H1 (cell line): ENCODE data around the gene RIMBP2. TPM values are rescaled to one million over a fixed set of nuclear protein-coding genes. Genes with fewer than 3 reads are reported as not detected.

Experiments
- CTCF ChIA-PET: fragments of 300-600 bp; sonication (Branson Sonifier 250); formaldehyde crosslinking; loops from one replicate; lab custom pipeline; 2021; ENCODE audit not compliant: partially characterized antibody; lab: Charles Lee
- POLR2A ChIA-PET: fragments of 300-600 bp; sonication (Branson Sonifier 250); formaldehyde crosslinking; loops from one replicate; lab custom pipeline; 2021; ENCODE audit warnings: inconsistent platforms; ENCODE audit not compliant: partially characterized antibody; lab: Charles Lee
- DNase-seq, 2 experiments: peaks; one replicate each; pipeline versions ENCODE4 v3.0.0 to v3.0.0-alpha.2; 2010 to 2022; ENCODE audit warnings: low spot score in 2 of 2, low read depth in 1 of 2, mixed read lengths in 1 of 2
- FAIRE-seq: peaks from 2 replicates; lab custom pipeline; 2011; peaks lifted over from hg19 to GRCh38; lab: Jason Lieb, UNC
- H2AFZ ChIP-seq: 2 replicates; pipeline ENCODE4 v1.8.1; 2012; ENCODE audit warnings: low read length, inconsistent platforms
- H2AK5ac ChIP-seq: 2 replicates; pipeline ENCODE4 v1.6.1; 2013; ENCODE audit warnings: low read depth, low read length
- H2BK120ac ChIP-seq: replicated peaks from 2 replicates; pipeline ENCODE3; 2013; ENCODE audit warnings: low read depth, low read length, inconsistent platforms
- H2BK12ac ChIP-seq: 2 replicates; pipeline ENCODE4 v1.6.1; 2013; ENCODE audit warnings: low read depth, low read length
- H2BK15ac ChIP-seq: 2 replicates; pipeline ENCODE4 v1.6.1; 2013; ENCODE audit warnings: low read length
- H2BK20ac ChIP-seq: 2 replicates; pipeline ENCODE4 v1.6.1; 2013; ENCODE audit warnings: low read length
- H2BK5ac ChIP-seq: 2 replicates; pipeline ENCODE4 v1.6.1; 2013; ENCODE audit warnings: low read depth, low read length
- H3K14ac ChIP-seq: 2 replicates; pipeline ENCODE4 v1.6.1; 2013; ENCODE audit warnings: inconsistent platforms; ENCODE audit not compliant: insufficient read length
- H3K18ac ChIP-seq: 2 replicates; pipeline ENCODE4 v1.6.1; 2013; ENCODE audit warnings: low read length; ENCODE audit errors: extremely low read depth
- H3K23ac ChIP-seq: 2 replicates; pipeline ENCODE4 v1.6.1; 2013; ENCODE audit warnings: inconsistent platforms; ENCODE audit not compliant: insufficient read length
- H3K23me2 ChIP-seq: 2 replicates; pipeline ENCODE4 v1.6.1; 2013; ENCODE audit warnings: low read depth, low read length
- H3K27ac ChIP-seq: 2 replicates; pipeline ENCODE4 v1.6.1; 2011; ENCODE audit warnings: low read depth, low read length, inconsistent platforms
- H3K27me3 ChIP-seq, 4 experiments: replicated peaks in 1 of 4; 1 replicate in 1 of 4; 2 replicates in 3 of 4; pipeline versions ENCODE4 v1.6.1 to v1.8.1; 2011 to 2013; ENCODE audit warnings: low read length in 3 of 4, mild to moderate bottlenecking in 3 of 4, inconsistent platforms in 2 of 4, mixed read lengths in 2 of 4, moderate library complexity in 1 of 4; ENCODE audit not compliant: control insufficient read depth in 3 of 4, insufficient read depth in 3 of 4; ENCODE audit errors: extremely low read depth in 1 of 4
- H3K36me3 ChIP-seq, 4 experiments: 2 replicates each; pipeline versions ENCODE4 v1.6.1 to v1.8.1; 2011 to 2013; ENCODE audit warnings: mild to moderate bottlenecking in 4 of 4, low read length in 3 of 4, moderate library complexity in 2 of 4, control low read depth in 1 of 4, inconsistent platforms in 1 of 4; ENCODE audit not compliant: insufficient read depth in 4 of 4, control insufficient read depth in 2 of 4
- H3K4ac ChIP-seq: replicated peaks from 2 replicates; pipeline ENCODE3; 2013; ENCODE audit warnings: low read length, low read depth, mixed read lengths, inconsistent platforms; ENCODE audit not compliant: insufficient read length
- H3K4me1 ChIP-seq, 4 experiments: replicated peaks in 1 of 4; 1 replicate in 1 of 4; 2 replicates in 3 of 4; pipeline versions ENCODE4 v1.6.1 to v1.8.1; 2011 to 2013; ENCODE audit warnings: low read length in 3 of 4, inconsistent platforms in 2 of 4, mixed read lengths in 1 of 4; ENCODE audit not compliant: insufficient read depth in 4 of 4, control insufficient read depth in 3 of 4
- H3K4me2 ChIP-seq, 2 experiments: 2 replicates each; pipeline versions ENCODE4 v1.6.1 to v1.8.1; 2011 to 2013; ENCODE audit warnings: low read depth in 2 of 2, low read length in 2 of 2, control low read depth in 1 of 2, inconsistent platforms in 1 of 2, mild to moderate bottlenecking in 1 of 2; ENCODE audit not compliant: insufficient read depth in 1 of 2
- H3K4me3 ChIP-seq, 4 experiments: fragments of 200-600, 300-600 bp in 1 of 4; sonication (generic), shearing (Covaris generic), sonication (Bioruptor Twin) in 1 of 4; 2 replicates each; pipeline versions ENCODE4 v1.5.1 to v1.8.1; 2011 to 2016; ENCODE audit warnings: low read length in 4 of 4, low read depth in 3 of 4, control low read depth in 2 of 4, inconsistent platforms in 2 of 4, mild to moderate bottlenecking in 2 of 4, mixed read lengths in 1 of 4, moderate library complexity in 1 of 4; ENCODE audit not compliant: insufficient read depth in 2 of 4; ENCODE audit errors: extremely low read depth in 1 of 4
- H3K56ac ChIP-seq: replicated peaks from 2 replicates; pipeline ENCODE3; 2013; ENCODE audit warnings: low read depth, mild to moderate bottlenecking, mixed read lengths, low read length, inconsistent platforms; ENCODE audit not compliant: insufficient read length
- H3K79me1 ChIP-seq: 2 replicates; pipeline ENCODE4 v1.6.1; 2013; ENCODE audit warnings: low read depth, low read length, control low read depth
- H3K79me2 ChIP-seq, 2 experiments: 2 replicates each; pipeline versions ENCODE4 v1.6.1 to v1.8.1; 2012 to 2013; ENCODE audit warnings: low read length in 2 of 2, mild to moderate bottlenecking in 2 of 2, inconsistent platforms in 1 of 2; ENCODE audit not compliant: insufficient read depth in 2 of 2, control insufficient read depth in 1 of 2
- H3K9ac ChIP-seq, 4 experiments: replicated peaks in 1 of 4; 1 replicate in 1 of 4; 2 replicates in 3 of 4; pipeline versions ENCODE4 v1.6.1 to v1.8.1; 2011 to 2013; ENCODE audit warnings: low read depth in 3 of 4, low read length in 3 of 4, control low read depth in 2 of 4, mild to moderate bottlenecking in 2 of 4, moderate library complexity in 2 of 4, inconsistent platforms in 1 of 4; ENCODE audit errors: extremely low read depth in 1 of 4
- H3K9me3 ChIP-seq, 2 experiments: 2 replicates each; pipeline versions ENCODE4 v1.6.1 to v1.8.1; 2012 to 2013; ENCODE audit warnings: mild to moderate bottlenecking in 2 of 2, moderate library complexity in 2 of 2, control low read depth in 1 of 2, inconsistent platforms in 1 of 2, low read depth in 1 of 2, low read length in 1 of 2, mixed read lengths in 1 of 2; ENCODE audit not compliant: insufficient read depth in 2 of 2
- H4K20me1 ChIP-seq, 2 experiments: replicated peaks in 1 of 2; 2 replicates each; pipeline versions ENCODE3 to v1.8.1; 2011 to 2013; ENCODE audit warnings: inconsistent platforms in 2 of 2, low read length in 2 of 2, mild to moderate bottlenecking in 1 of 2; ENCODE audit not compliant: insufficient read depth in 2 of 2, control insufficient read depth in 1 of 2
- H4K5ac ChIP-seq: 2 replicates; pipeline ENCODE4 v1.6.1; 2013; ENCODE audit warnings: low read length, low read depth, mixed read lengths, inconsistent platforms; ENCODE audit not compliant: insufficient read length
- H4K8ac ChIP-seq: 2 replicates; pipeline ENCODE4 v1.8.0; 2013; ENCODE audit warnings: mild to moderate bottlenecking, moderate library complexity, low read length, inconsistent platforms; ENCODE audit not compliant: insufficient read depth; ENCODE audit errors: extremely low read depth
- H4K91ac ChIP-seq: replicated peaks from 2 replicates; pipeline ENCODE3; 2013; ENCODE audit warnings: low read length, mixed read lengths, inconsistent platforms; ENCODE audit not compliant: insufficient read length
- CBX5 ChIP-seq: fragments of 300-800, 300-1000 bp; sonication (generic); IDR thresholded peaks from 2 replicates; pipeline ENCODE4 v1.7.1; 2016; ENCODE audit warnings: antibody characterized with exemption, low read length, low read depth
- CTBP2 ChIP-seq: IDR thresholded peaks from 2 replicates; pipeline ENCODE4 v1.7.0; 2011; ENCODE audit warnings: borderline replicate concordance, mild to moderate bottlenecking, moderate library complexity, mixed read lengths, low read length; ENCODE audit not compliant: insufficient read depth, insufficient read length
- RXRA ChIP-seq: IDR thresholded peaks from 2 replicates; pipeline ENCODE4 v1.6.1; 2011; ENCODE audit warnings: low read depth, mild to moderate bottlenecking, low read length, moderate library complexity; ENCODE audit not compliant: insufficient read depth
- TCF12 ChIP-seq: IDR thresholded peaks from 2 replicates; pipeline ENCODE4 v1.6.1; 2011; ENCODE audit warnings: low read depth, mild to moderate bottlenecking, low read length
- WGBS, 2 experiments: shearing (Covaris generic) in 1 of 2; methylation state at CpG; one replicate each; pipeline versions ENCODE4 v1.1.6 to v1.1.7; 2013 to 2015; ENCODE audit warnings: low lambda C conversion rate in 2 of 2, mixed read lengths in 2 of 2, inconsistent platforms in 1 of 2, low coverage in 1 of 2, missing lambda C conversion rate in 1 of 2; ENCODE audit not compliant: insufficient replicate concordance in 2 of 2, insufficient coverage in 1 of 2, insufficient read length in 1 of 2; ENCODE audit errors: extremely low coverage in 1 of 2, missing lambda C conversion rate in 1 of 2; 5-methylcytosine and 5-hydroxymethylcytosine counted together
- polyA plus RNA-seq, 7 experiments: library from polyadenylated mRNA; depleted of rRNA in 3 of 7; stranded (reverse) in 5 of 7; unstranded in 2 of 7; fragments of >200 nt in 5 of 7; fragments of 200-250 nt in 2 of 7; gene quantifications; 1 replicate in 5 of 7; 2 replicates in 1 of 7; 4 replicates in 1 of 7; pipeline versions ENCODE4 v1.2.1 to v1.2.3, GENCODE V29; 2011 to 2013; ENCODE audit warnings: missing spikeins in 2 of 7, mixed read lengths in 2 of 7
- total RNA-seq: library from RNA; stranded (reverse); fragmentation: NEBNext Ultra II Directional; extraction: Animal tissue kit (Norgen Biotek cat#: 25700); gene quantifications from 2 replicates; pipeline ENCODE4 v1.2.1, GENCODE V29; 2021

Gene RIMBP2
- total and polyA plus RNA-seq, 2 of the 8 experiments (the other 6 are each of a cell fraction or from before 2014, with no cell fraction given), result 0.18 to 0.65 TPM

- Histone ChIP-seq H3K27me3 (no peaks in the 10 kb centered on the region), H4K8ac (no peak overlapping the region), H3K36me3 (no peaks in the 10 kb centered on the region), H3K9me3 (no peaks in the 10 kb centered on the region), H3K79me1 (no peaks in the 10 kb centered on the region), H3K4me2 (no peak overlapping the region), H4K91ac (no peak overlapping the region), H2BK120ac (no peak overlapping the region), H2BK20ac (no peak overlapping the region), H3K18ac (no peak overlapping the region), H3K23me2 (peaks cover 2% of the 10 kb centered on the region; the same call in 1 of the 2 replicates), H3K79me2 (no peaks in the 10 kb centered on the region), H4K5ac (no peak overlapping the region), H3K14ac (no peak overlapping the region), H2AK5ac (no peak overlapping the region), H3K9ac (no peak overlapping the region), H2AFZ (no peak overlapping the region), H3K4me1 (no peaks in the 10 kb centered on the region), H3K4me3 (no peak overlapping the region), H3K56ac (no peak overlapping the region), H3K4ac (no peak overlapping the region), H2BK12ac (no peak overlapping the region), H2BK15ac (no peak overlapping the region), H3K27ac (no peak overlapping the region), H3K23ac (no peak overlapping the region), H2BK5ac (no peak overlapping the region), H4K20me1 (no peaks in the 10 kb centered on the region)
- no peak for FAIRE-seq
- TF ChIP-seq RXRA (no peak), CTBP2 (no peak), TCF12 (no peak), CBX5 (no peak)
- DNase-seq, result no peak
- 96% methylated on average over 9 of the region's 9 CpGs; no CpG with 5 or more reads in 1 of the 2 experiments for WGBS, 2 experiments
- ChIA-PET POLR2A (interaction anchor here (1.1 kb wide), 1 partner anchor 8 kb away, joined by 3 read pairs; no protein-coding TSS in a partner anchor), CTCF (interaction anchor here (1.3 kb wide), 1 partner anchor 299 kb away, joined by 3 read pairs; no protein-coding TSS in a partner anchor)
Measured at GRCh38 chr12:130454296-130454695, 261.8 kb downstream of the RIMBP2 start.
